AG10803 (cell line): ENCODE results near the gene TBC1D32.
"Not testable (repeated sequence)": the region's sequence is repeated elsewhere in the genome, so short reads cannot be mapped to it uniquely, and the experiment has no call there.

Experiments used
- DNase-seq: peaks from one replicate; pipeline ENCODE4 v3.0.0; 2010; ENCODE audit warnings: low read depth
- H3K4me3 ChIP-seq: 2 replicates; pipeline ENCODE4 v1.5.1; 2011; ENCODE audit warnings: mild to moderate bottlenecking, low read length, control low read depth
- CTCF ChIP-seq: conservative IDR thresholded peaks from 2 replicates; pipeline ENCODE4 v1.5.1; 2011; ENCODE audit warnings: mild to moderate bottlenecking, low read length, control low read depth, inconsistent platforms

TBC1D32 gene

GRCh38 chr6:121305957-121306607 is 28.2 kb downstream of the TBC1D32 start:
- TF ChIP-seq CTCF = peak; percentile 57
- DNase-seq = peak; percentile 29
- H3K4me3 ChIP-seq = no peak overlapping the region

- H3K4me3 ChIP-seq = no peak overlapping the region
- TF ChIP-seq CTCF = no peak
- DNase-seq = no peak
These were observed 31.4 kb downstream of the TBC1D32 start for GRCh38 chr6:121302882-121303281.

DNA sequence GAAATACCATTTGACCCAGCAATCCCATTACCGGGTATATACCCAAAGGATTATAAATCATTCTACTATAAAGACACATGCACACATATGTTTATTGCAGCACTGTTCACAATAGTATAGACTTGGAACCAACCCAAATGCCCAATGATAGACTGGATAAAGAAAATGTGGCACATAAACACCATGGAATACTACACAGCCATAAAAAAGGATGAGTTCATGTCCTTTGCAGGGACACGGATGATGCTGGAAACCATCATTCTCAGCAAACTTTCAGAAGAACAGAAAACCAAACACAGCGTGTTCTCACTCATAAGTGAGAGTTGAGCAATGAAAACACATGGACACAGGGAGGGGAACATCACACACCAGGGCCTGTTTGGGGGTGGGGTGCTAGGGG is 33.1 kb downstream of the TBC1D32 start:
- DNase-seq, H3K4me3 ChIP-seq: not testable (repeated sequence)

GRCh38 chr6:121297694-121298093 is 36.6 kb downstream of the TBC1D32 start:
- peak; percentile 12 for DNase-seq
- no peak overlapping the region for H3K4me3 ChIP-seq
- no peak for TF ChIP-seq CTCF

DNA sequence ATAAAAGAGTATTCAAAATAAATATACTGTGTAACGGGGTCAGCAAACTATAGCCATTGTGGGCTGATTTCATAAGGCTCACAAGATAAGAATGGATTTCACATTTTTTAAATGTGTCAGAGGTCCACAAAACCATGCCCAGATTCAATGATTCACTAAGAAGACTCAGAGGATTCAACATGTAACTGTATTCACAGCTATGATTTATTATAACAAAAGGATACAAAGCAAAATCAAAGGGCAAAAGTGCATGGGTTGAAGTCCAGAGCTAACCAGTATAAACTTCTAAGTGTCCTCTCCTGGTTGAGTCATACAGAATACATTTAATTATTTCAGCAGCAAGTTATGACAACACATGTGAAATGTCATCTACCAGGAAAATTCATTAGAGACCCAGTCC is 49.2 kb downstream of the TBC1D32 start:
- no peak for TF ChIP-seq CTCF
- H3K4me3 ChIP-seq = no peak overlapping the region
- DNase-seq = peak; percentile 53

DNA sequence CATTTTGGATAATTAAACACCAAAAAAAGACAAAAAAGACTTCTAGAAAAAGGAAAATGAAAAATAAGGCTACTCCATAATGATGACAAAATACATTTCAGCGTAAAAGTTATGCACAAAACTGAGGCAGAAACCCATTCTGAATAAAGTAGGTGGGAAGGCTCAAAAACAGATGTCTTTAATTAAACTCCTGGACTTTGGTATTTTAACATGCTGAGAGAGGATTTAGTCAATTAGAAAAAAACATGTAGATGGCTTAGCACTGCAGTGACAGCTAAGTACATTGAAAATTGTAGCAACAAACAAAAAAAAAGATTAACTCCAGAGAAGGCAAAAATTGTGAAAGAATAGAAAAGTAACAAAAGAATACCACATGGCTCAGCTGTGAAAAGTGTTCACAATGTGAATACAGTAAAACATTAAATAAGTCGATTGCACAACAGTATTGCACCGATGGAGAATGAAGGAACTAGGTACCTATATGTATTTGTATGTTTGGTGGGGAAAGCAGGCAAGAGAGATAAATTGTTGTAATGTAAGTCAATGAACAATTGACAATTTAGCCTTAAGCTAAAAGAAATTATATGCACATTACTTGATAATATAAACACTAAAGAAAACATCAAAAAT is 59.5 kb downstream of the TBC1D32 start:
- DNase-seq = peak; percentile 17
- TF ChIP-seq CTCF = no peak
- no peak overlapping the region for H3K4me3 ChIP-seq

- no peak for TF ChIP-seq CTCF
- DNase-seq = no peak
- H3K4me3 ChIP-seq = no peak overlapping the region
These were observed 70.5 kb downstream of the TBC1D32 start for GRCh38 chr6:121263742-121264141.
